Measurements from ENCODE around the gene SCN7A.
"Not testable (repeated sequence)": the region's sequence is repeated elsewhere in the genome, so short reads cannot be mapped to it uniquely, and the experiment has no call there.

Gene SCN7A

GRCh38 chr2:166451468-166451867, 42.6 kb downstream of the SCN7A start:
- no peak for DNase-seq

- DNase-seq: no peak
These were observed 44.6 kb downstream of the SCN7A start for GRCh38 chr2:166449439-166449838.

GRCh38 chr2:166448106-166448505, 45.9 kb downstream of the SCN7A start:
- DNase-seq: no peak

- no peak for DNase-seq
These were observed 49.7 kb downstream of the SCN7A start for GRCh38 chr2:166444306-166444705.

- DNase-seq: no peak
These were observed 53.7 kb downstream of the SCN7A start for GRCh38 chr2:166440313-166440712.

- DNase-seq: no peak
These were observed 55.0 kb downstream of the SCN7A start for GRCh38 chr2:166439078-166439477.

- no peak for DNase-seq
These were observed 57.1 kb downstream of the SCN7A start for GRCh38 chr2:166436976-166437375.

- no peak for DNase-seq
These were observed 57.9 kb downstream of the SCN7A start for GRCh38 chr2:166436189-166436588.

GRCh38 chr2:166434491-166434890, 59.6 kb downstream of the SCN7A start:
- no peak for DNase-seq

- DNase-seq: no peak
These were observed 60.6 kb downstream of the SCN7A start for GRCh38 chr2:166433457-166433856.

GRCh38 chr2:166432331-166432730, 61.7 kb downstream of the SCN7A start:
- no peak for DNase-seq

GRCh38 chr2:166424841-166425240, 69.2 kb downstream of the SCN7A start:
- no peak for DNase-seq

- DNase-seq: no peak
These were observed 74.5 kb downstream of the SCN7A start for GRCh38 chr2:166419616-166419934.

- no peak for DNase-seq
These were observed 75.0 kb downstream of the SCN7A start for GRCh38 chr2:166418853-166419615.

- DNase-seq: no peak
These were observed 76.4 kb downstream of the SCN7A start for GRCh38 chr2:166417669-166418068.

GRCh38 chr2:166413255-166413654, 80.8 kb downstream of the SCN7A start:
- no peak for DNase-seq

- no peak for DNase-seq
These were observed 82.4 kb downstream of the SCN7A start for GRCh38 chr2:166411473-166412230.

GRCh38 chr2:166410828-166411472, 83.1 kb downstream of the SCN7A start:
- no peak for DNase-seq

- not testable (repeated sequence) for DNase-seq
These were observed 86.3 kb downstream of the SCN7A start for GRCh38 chr2:166407746-166408145.

GRCh38 chr2:166406374-166406773, 87.7 kb downstream of the SCN7A start:
- no peak for DNase-seq

- no peak for DNase-seq
These were observed 88.5 kb downstream of the SCN7A start for GRCh38 chr2:166405569-166405926.

- DNase-seq: no peak
These were observed 89.0 kb downstream of the SCN7A start for GRCh38 chr2:166404831-166405568.

GRCh38 chr2:166394245-166394644, 99.8 kb downstream of the SCN7A start:
- no peak for DNase-seq

All from NCI-H2107 (cell line).